Colon (tissue), 2 donors: ENCODE results near the gene TNIP2.

Experiments
- FAIRE-seq: peaks from 2 replicates; lab custom pipeline; 2012; peaks lifted over from hg19 to GRCh38; lab: Jason Lieb, UNC
- donor health status: control.
- donor health status: control.

TNIP2 gene

GRCh38 chr4:2716236-2716635 is 39.9 kb downstream of the TNIP2 start:
- FAIRE-seq, result no peak

GRCh38 chr4:2715426-2715825 is 40.7 kb downstream of the TNIP2 start:
- FAIRE-seq, result no peak

GRCh38 chr4:2714918-2715317 is 41.2 kb downstream of the TNIP2 start:
- FAIRE-seq, result no peak

GRCh38 chr4:2714061-2714770 is 41.9 kb downstream of the TNIP2 start:
- FAIRE-seq, result no peak

GRCh38 chr4:2713337-2713736 is 42.8 kb downstream of the TNIP2 start:
- FAIRE-seq, result no peak

- FAIRE-seq, result no peak
Observed at GRCh38 chr4:2712261-2712842, 43.8 kb downstream of the TNIP2 start.

- no peak for FAIRE-seq
Observed at GRCh38 chr4:2702770-2703169, 53.4 kb downstream of the TNIP2 start.

GRCh38 chr4:2702361-2702760 is 53.8 kb downstream of the TNIP2 start:
- FAIRE-seq, result no peak

GRCh38 chr4:2700031-2700430 is 56.1 kb downstream of the TNIP2 start:
- no peak for FAIRE-seq

GRCh38 chr4:2699534-2699933 is 56.6 kb downstream of the TNIP2 start:
- FAIRE-seq, result no peak

GRCh38 chr4:2698951-2699505 is 57.1 kb downstream of the TNIP2 start:
- no peak for FAIRE-seq

GRCh38 chr4:2698504-2698903 is 57.6 kb downstream of the TNIP2 start:
- no peak for FAIRE-seq

- no peak for FAIRE-seq
Observed at GRCh38 chr4:2697995-2698414, 58.1 kb downstream of the TNIP2 start.

- no peak for FAIRE-seq
Observed at GRCh38 chr4:2696423-2696822, 59.7 kb downstream of the TNIP2 start.

GRCh38 chr4:2695346-2696060 is 60.6 kb downstream of the TNIP2 start:
- FAIRE-seq, result no peak

GRCh38 chr4:2694691-2695090 is 61.4 kb downstream of the TNIP2 start:
- no peak for FAIRE-seq

- no peak for FAIRE-seq
Observed at GRCh38 chr4:2691952-2692435, 64.1 kb downstream of the TNIP2 start.
